Hepatocyte (in vitro differentiated cells): ENCODE results near the gene DNAH5. TPM values are rescaled to one million over a fixed set of nuclear protein-coding genes. Genes with fewer than 3 reads are reported as not detected.

Experiments
- DNase-seq: peaks from one replicate; pipeline ENCODE4 v3.0.0-alpha.2; 2016; ENCODE audit warnings: low spot score
- H2AFZ ChIP-seq: fragments of 200-600 bp; sonication (generic); 2 replicates; pipeline ENCODE4 v1.6.0; 2016; ENCODE audit warnings: antibody characterized with exemption, mild to moderate bottlenecking
- H3K27ac ChIP-seq: fragments of 200-600 bp; sonication (generic); 2 replicates; pipeline ENCODE4 v1.5.1; 2016; ENCODE audit warnings: mild to moderate bottlenecking
- H3K27me3 ChIP-seq: fragments of 200-600 bp; sonication (generic); 2 replicates; pipeline ENCODE4 v1.6.1; 2016
- H3K36me3 ChIP-seq: fragments of 200-600 bp; sonication (generic); replicated peaks from 2 replicates; pipeline ENCODE4 v1.5.1; 2016; ENCODE audit warnings: low read depth; ENCODE audit not compliant: insufficient read depth
- H3K4me1 ChIP-seq: fragments of 200-600 bp; sonication (generic); 2 replicates; pipeline ENCODE4 v1.5.1; 2016; ENCODE audit warnings: mild to moderate bottlenecking, moderate library complexity; ENCODE audit not compliant: insufficient read depth
- H3K4me2 ChIP-seq: fragments of 200-600 bp; sonication (generic); 2 replicates; pipeline ENCODE4 v1.6.0; 2016
- H3K4me3 ChIP-seq: fragments of 200-600 bp; sonication (generic); 2 replicates; pipeline ENCODE4 v1.5.1; 2016; ENCODE audit warnings: mild to moderate bottlenecking
- H3K79me2 ChIP-seq: fragments of 200-600 bp; sonication (generic); 2 replicates; pipeline ENCODE4 v1.6.0; 2017; ENCODE audit warnings: mild to moderate bottlenecking
- H3K9me2 ChIP-seq: fragments of 200-600 bp; sonication (generic); replicated peaks from 2 replicates; pipeline ENCODE4 v1.6.0; 2017; ENCODE audit warnings: mild to moderate bottlenecking; ENCODE audit not compliant: insufficient read depth
- H3K9me3 ChIP-seq: fragments of 200-600 bp; sonication (generic); 2 replicates; pipeline ENCODE4 v1.5.1; 2016; ENCODE audit warnings: low read depth, mild to moderate bottlenecking
- H4K20me1 ChIP-seq: fragments of 200-600 bp; sonication (generic); 2 replicates; pipeline ENCODE4 v1.6.0; 2016; ENCODE audit warnings: mild to moderate bottlenecking; ENCODE audit not compliant: insufficient read depth, poor library complexity, severe bottlenecking
- CTCF ChIP-seq: fragments of 200-600 bp; sonication (generic); IDR thresholded peaks from 2 replicates; pipeline ENCODE4 v1.5.1; 2016; ENCODE audit warnings: antibody characterized with exemption, mild to moderate bottlenecking; ENCODE audit not compliant: poor library complexity
- EZH2 ChIP-seq: fragments of 200-600 bp; sonication (generic); IDR thresholded peaks from 2 replicates; pipeline ENCODE4 v1.6.1; 2016; ENCODE audit warnings: antibody characterized with exemption, mild to moderate bottlenecking, borderline replicate concordance
- EZH2phosphoT487 ChIP-seq: fragments of 200-600 bp; sonication (generic); IDR thresholded peaks from one replicate; pipeline ENCODE4 v1.6.1; 2018; ENCODE audit warnings: antibody characterized with exemption, mild to moderate bottlenecking, low read depth, moderate library complexity; ENCODE audit not compliant: unreplicated experiment, severe bottlenecking
- WGBS: methylation state at CpG from one replicate; pipeline ENCODE4 v1.1.6; 2016; ENCODE audit warnings: low lambda C conversion rate; ENCODE audit errors: missing lambda C conversion rate; 5-methylcytosine and 5-hydroxymethylcytosine counted together
- polyA plus RNA-seq: library from polyadenylated mRNA; unstranded; fragments of >200 nt; fragmentation: Nextera tagmentation; extraction: Ambion mirVana; gene quantifications from 2 replicates; pipeline ENCODE4 v1.2.1, GENCODE V29; 2016
- total RNA-seq: library from RNA; depleted of rRNA; stranded (reverse); fragments of >200 nt; gene quantifications from 2 replicates; pipeline ENCODE4 v1.2.3, GENCODE V29; 2014

Gene DNAH5
- total and polyA plus RNA-seq, 2 experiments from 2014 or later: 0.17 to 0.40 TPM

- Histone ChIP-seq H3K27ac (no peak overlapping the region), H3K4me3 (no peak overlapping the region), H3K36me3 (no peaks in the 10 kb centered on the region), H3K79me2 (no peaks in the 10 kb centered on the region), H4K20me1 (no peaks in the 10 kb centered on the region), H3K9me3 (no peaks in the 10 kb centered on the region), H2AFZ (no peak overlapping the region), H3K4me2 (no peak overlapping the region), H3K4me1 (no peaks in the 10 kb centered on the region), H3K9me2 (no peaks in the 10 kb centered on the region), H3K27me3 (peaks cover 12% of the 10 kb centered on the region)
- 71% methylated on average over 2 of the region's 2 CpGs for WGBS
- TF ChIP-seq EZH2phosphoT487: no peak
- TF ChIP-seq EZH2: no peak
- TF ChIP-seq CTCF: no peak
- no peak for DNase-seq
Measured at GRCh38 chr5:13990896-13991295, 46.4 kb upstream of the DNAH5 start.

GRCh38 chr5:13989832-13990231, 45.3 kb upstream of the DNAH5 start:
- no peak overlapping the region for H3K27ac ChIP-seq
- WGBS: 93% methylated on average over 2 of the region's 2 CpGs

GRCh38 chr5:13987843-13988464, 43.5 kb upstream of the DNAH5 start:
- Histone ChIP-seq H3K36me3 (no peaks in the 10 kb centered on the region), H3K4me3 (no peak overlapping the region), H2AFZ (no peak overlapping the region), H3K27ac (no peak overlapping the region), H3K4me2 (no peak overlapping the region), H3K79me2 (no peaks in the 10 kb centered on the region), H4K20me1 (no peaks in the 10 kb centered on the region), H3K27me3 (peaks cover 9% of the 10 kb centered on the region), H3K9me2 (no peaks in the 10 kb centered on the region), H3K9me3 (no peaks in the 10 kb centered on the region), H3K4me1 (no peaks in the 10 kb centered on the region)
- 19% methylated on average over 7 of the region's 7 CpGs for WGBS
- TF ChIP-seq EZH2phosphoT487 (no peak), EZH2 (no peak), CTCF (peak; percentile 96)
- DNase-seq: peak; percentile 67

More at GRCh38 chr5:13989832-13990231, 45.3 kb upstream of the DNAH5 start:
- Histone ChIP-seq H3K36me3 (no peaks in the 10 kb centered on the region), H3K4me1 (no peaks in the 10 kb centered on the region), H3K4me2 (no peak overlapping the region), H2AFZ (no peak overlapping the region), H3K27me3 (peaks cover 12% of the 10 kb centered on the region), H4K20me1 (no peaks in the 10 kb centered on the region), H3K4me3 (no peak overlapping the region), H3K9me3 (no peaks in the 10 kb centered on the region), H3K79me2 (no peaks in the 10 kb centered on the region), H3K9me2 (no peaks in the 10 kb centered on the region)
- no peak for TF ChIP-seq CTCF
- no peak for TF ChIP-seq EZH2phosphoT487
- no peak for TF ChIP-seq EZH2
- no peak for DNase-seq
